GM18511 (cell line): ENCODE results near the gene LPAR1.

Experiments used
- ATAC-seq: cut with Tn5 transposase; IDR thresholded peaks from one replicate; pipeline ENCODE4 v1.9.1; 2021; ENCODE audit warnings: mild to moderate bottlenecking, moderate library complexity; ENCODE audit not compliant: unreplicated experiment

Gene LPAR1

GRCh38 chr9:110926828-110927487 is 111.3 kb downstream of the LPAR1 start:
- no peak for ATAC-seq

- ATAC-seq: no peak
Measured at GRCh38 chr9:110923601-110924000, 114.7 kb downstream of the LPAR1 start.

GRCh38 chr9:110922145-110922544 is 116.1 kb downstream of the LPAR1 start:
- no peak for ATAC-seq

- no peak for ATAC-seq
Measured at GRCh38 chr9:110921705-110922104, 116.6 kb downstream of the LPAR1 start.

GRCh38 chr9:110919609-110920008 is 118.7 kb downstream of the LPAR1 start:
- ATAC-seq: no peak

- no peak for ATAC-seq
Measured at GRCh38 chr9:110919050-110919435, 119.2 kb downstream of the LPAR1 start.

- no peak for ATAC-seq
Measured at GRCh38 chr9:110918316-110919049, 119.8 kb downstream of the LPAR1 start.

- no peak for ATAC-seq
Measured at GRCh38 chr9:110916403-110916802, 121.9 kb downstream of the LPAR1 start.

GRCh38 chr9:110912419-110913291 is 125.6 kb downstream of the LPAR1 start:
- no peak for ATAC-seq

GRCh38 chr9:110911659-110912418 is 126.4 kb downstream of the LPAR1 start:
- ATAC-seq: no peak

- ATAC-seq: no peak
Measured at GRCh38 chr9:110908894-110909293, 129.4 kb downstream of the LPAR1 start.

GRCh38 chr9:110900917-110901316 is 137.4 kb downstream of the LPAR1 start:
- ATAC-seq: no peak

- ATAC-seq: no peak
Measured at GRCh38 chr9:110900456-110900855, 137.8 kb downstream of the LPAR1 start.

GRCh38 chr9:110898866-110899265 is 139.4 kb downstream of the LPAR1 start:
- ATAC-seq: no peak

GRCh38 chr9:110898358-110898757 is 139.9 kb downstream of the LPAR1 start:
- no peak for ATAC-seq

GRCh38 chr9:110897943-110898342 is 140.3 kb downstream of the LPAR1 start:
- no peak for ATAC-seq

GRCh38 chr9:110895147-110895905 is 142.9 kb downstream of the LPAR1 start:
- ATAC-seq: no peak

GRCh38 chr9:110894731-110895130 is 143.5 kb downstream of the LPAR1 start:
- no peak for ATAC-seq

- ATAC-seq: no peak
Measured at GRCh38 chr9:110892689-110893088, 145.6 kb downstream of the LPAR1 start.

- ATAC-seq: no peak
Measured at GRCh38 chr9:110891760-110892159, 146.5 kb downstream of the LPAR1 start.
